ENCODE measurements around the gene MSI2. TPM values are rescaled to one million over a fixed set of nuclear protein-coding genes. Genes with fewer than 3 reads are reported as not detected.

MSI2 gene
- total and polyA plus RNA-seq, 2 donors (not counting 3 experiments of a cell fraction or from before 2014, with no cell fraction given), result 20.9 to 59.3 TPM

DNA sequence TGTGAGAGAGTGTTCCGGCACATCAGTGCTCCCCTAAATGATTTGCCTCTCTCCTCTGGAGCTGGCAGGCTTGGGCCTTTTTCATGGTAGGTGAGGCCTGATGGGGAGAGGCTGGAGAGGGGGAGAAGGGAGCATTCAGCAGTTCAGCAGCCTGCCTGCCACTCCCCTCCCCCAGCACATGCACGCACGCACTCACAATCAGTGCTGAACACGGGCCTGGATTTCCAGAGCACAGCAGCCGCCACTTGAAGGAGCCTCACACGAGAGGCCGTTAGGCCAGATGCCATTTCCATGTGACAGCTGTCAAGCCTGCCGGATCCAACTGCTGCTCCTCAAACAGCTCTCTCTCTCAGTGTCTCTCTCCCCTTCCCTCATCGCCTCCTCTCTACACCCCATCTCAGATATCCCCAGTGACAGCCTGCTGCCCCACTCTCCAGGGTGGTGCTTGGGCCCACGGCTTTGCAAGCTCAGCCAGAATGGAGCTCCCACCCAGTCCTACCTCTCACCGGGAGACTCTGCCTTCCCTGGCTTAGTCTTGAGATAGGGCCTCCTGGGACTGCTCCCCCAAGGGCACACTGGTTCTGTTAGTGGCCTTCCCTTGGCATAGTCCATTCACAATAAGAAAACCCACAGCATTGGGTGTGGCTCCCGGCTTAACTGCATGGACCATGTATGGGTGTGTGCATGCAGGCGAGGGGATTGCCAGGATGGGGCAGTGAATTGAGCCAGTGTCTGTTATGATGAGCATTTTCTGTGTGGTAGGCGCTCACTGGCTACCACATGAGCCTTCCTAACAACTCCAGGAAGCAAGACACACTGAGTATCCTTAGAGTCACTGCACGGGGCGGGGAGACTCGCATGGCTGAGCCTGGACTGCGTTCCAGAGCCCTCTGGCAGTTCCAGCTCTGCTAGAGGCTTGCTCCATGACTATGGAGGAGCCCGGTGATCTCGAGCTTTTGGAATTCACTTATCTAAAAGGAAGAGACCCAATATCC lies 262.6 kb downstream of the MSI2 start:
- no peak overlapping the region for H2AFZ ChIP-seq (ENCODE audit: low read depth, low read length)
- no peak overlapping the region for H3K4me2 ChIP-seq (ENCODE audit: insufficient read depth, low read length)
- no peaks in the 10 kb centered on the region for H3K79me2 ChIP-seq (ENCODE audit: control insufficient read depth, insufficient read depth, low read length)
- no peaks in the 10 kb centered on the region for H4K20me1 ChIP-seq (replicated peaks; ENCODE audit: control insufficient read depth, extremely low read depth, insufficient read depth, low read length)
- H3K9ac ChIP-seq (replicated peaks; ENCODE audit: extremely low read depth, insufficient read depth, low read length), result no peak overlapping the region
- H3K27ac ChIP-seq (ENCODE audit: insufficient read depth, low read depth, low read length), result no peak overlapping the region
- dilution Hi-C loops (cut with MboI; ENCODE audit: extremely low pct_ligation_motif_present, low sequenced_read_pairs), result no loop called here
- H3K36me3 ChIP-seq (ENCODE audit: control insufficient read depth in 2 of 2, extremely low read depth in 1 of 2, insufficient read depth in 2 of 2, low read length in 2 of 2), result no peaks in the 10 kb centered on the region
- no peaks in the 10 kb centered on the region for H3K27me3 ChIP-seq (ENCODE audit: control insufficient read depth in 2 of 2, insufficient read depth in 2 of 2, low read length in 2 of 2)
- no peak for DNase-seq (ENCODE audit: low read depth, low spot score)
- no peaks in the 10 kb centered on the region for H3K4me1 ChIP-seq (ENCODE audit: control insufficient read depth, extremely low read depth, insufficient read depth, low read length)
- intact Hi-C loops (cut with micrococcal nuclease), result no loop called here
- no peaks in the 10 kb centered on the region for H3K9me1 ChIP-seq (replicated peaks; ENCODE audit: control insufficient read depth, extremely low read depth, insufficient read depth, low read length)
- TF ChIP-seq, protein P1, sequence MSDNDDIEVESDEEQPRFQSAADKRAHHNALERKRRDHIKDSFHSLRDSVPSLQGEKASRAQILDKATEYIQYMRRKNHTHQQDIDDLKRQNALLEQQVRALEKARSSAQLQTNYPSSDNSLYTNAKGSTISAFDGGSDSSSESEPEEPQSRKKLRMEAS (IDR thresholded peaks at IDR 0.05; ENCODE audit: insufficient read depth, insufficient read length), result no peak
- no TSS peak for BruUV-seq (replicated peaks)
- ChIA-PET POLR2A (no interaction called here), CTCF (interaction anchor here (3.9 kb wide), 1 partner anchor 275 kb away, joined by 24 read pairs; no protein-coding TSS in a partner anchor)
- FAIRE-seq, result no peak
- no peak overlapping the region for H3K4me3 ChIP-seq (replicated peaks in 1 of 3; ENCODE audit: insufficient read depth in 1 of 3, low read depth in 1 of 3, low read length in 3 of 3)
- H3K9me3 ChIP-seq (replicated peaks; ENCODE audit: control insufficient read depth, insufficient read depth, low read length), result no peaks in the 10 kb centered on the region

DNA sequence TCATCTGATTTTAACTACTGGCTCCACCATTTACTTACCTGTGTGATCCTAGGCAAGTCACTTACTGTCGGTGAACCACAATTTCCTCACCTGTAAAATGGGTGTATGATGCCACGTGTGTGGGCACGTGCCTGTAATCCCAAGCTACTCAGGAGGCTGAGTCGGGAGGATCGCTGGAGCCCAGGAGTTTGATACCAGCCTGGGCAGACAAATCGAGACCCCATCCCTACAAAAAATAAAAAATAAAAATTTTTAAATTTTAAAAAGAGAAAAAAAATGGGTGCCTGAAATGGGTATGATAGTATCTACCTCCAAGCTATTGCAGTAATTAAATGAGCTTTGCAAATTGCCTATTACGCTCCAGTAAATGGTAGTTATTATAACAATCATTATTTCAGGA lies 263.5 kb downstream of the MSI2 start:
- H3K27me3 ChIP-seq (ENCODE audit: control insufficient read depth in 2 of 2, insufficient read depth in 2 of 2, low read length in 2 of 2), result no peaks in the 10 kb centered on the region
- no peak for TF ChIP-seq MYC (IDR thresholded peaks at IDR 0.05; ENCODE audit: low read depth, low read length)
- TF ChIP-seq POLR2AphosphoS5 (IDR thresholded peaks at IDR 0.05; ENCODE audit: insufficient read depth, low read depth, low read length), result no peak
- TF ChIP-seq, protein P2, sequence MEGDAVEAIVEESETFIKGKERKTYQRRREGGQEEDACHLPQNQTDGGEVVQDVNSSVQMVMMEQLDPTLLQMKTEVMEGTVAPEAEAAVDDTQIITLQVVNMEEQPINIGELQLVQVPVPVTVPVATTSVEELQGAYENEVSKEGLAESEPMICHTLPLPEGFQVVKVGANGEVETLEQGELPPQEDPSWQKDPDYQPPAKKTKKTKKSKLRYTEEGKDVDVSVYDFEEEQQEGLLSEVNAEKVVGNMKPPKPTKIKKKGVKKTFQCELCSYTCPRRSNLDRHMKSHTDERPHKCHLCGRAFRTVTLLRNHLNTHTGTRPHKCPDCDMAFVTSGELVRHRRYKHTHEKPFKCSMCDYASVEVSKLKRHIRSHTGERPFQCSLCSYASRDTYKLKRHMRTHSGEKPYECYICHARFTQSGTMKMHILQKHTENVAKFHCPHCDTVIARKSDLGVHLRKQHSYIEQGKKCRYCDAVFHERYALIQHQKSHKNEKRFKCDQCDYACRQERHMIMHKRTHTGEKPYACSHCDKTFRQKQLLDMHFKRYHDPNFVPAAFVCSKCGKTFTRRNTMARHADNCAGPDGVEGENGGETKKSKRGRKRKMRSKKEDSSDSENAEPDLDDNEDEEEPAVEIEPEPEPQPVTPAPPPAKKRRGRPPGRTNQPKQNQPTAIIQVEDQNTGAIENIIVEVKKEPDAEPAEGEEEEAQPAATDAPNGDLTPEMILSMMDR (IDR thresholded peaks at IDR 0.05; ENCODE audit: extremely low read depth in 1 of 2, insufficient read depth in 1 of 2, low read depth in 1 of 2, low read length in 2 of 2), result no peak
- no peak for TF ChIP-seq FOS (IDR thresholded peaks at IDR 0.05; ENCODE audit: borderline replicate concordance, insufficient read depth, low read length)
- no peak for TF ChIP-seq POLR2A (IDR thresholded peaks at IDR 0.05; ENCODE audit: low read depth, low read length)
- no peak for TF ChIP-seq EZH2 (IDR thresholded peaks at IDR 0.05; ENCODE audit: borderline replicate concordance, low read depth, low read length, severe bottlenecking)
- TF ChIP-seq JUN (IDR thresholded peaks at IDR 0.05; ENCODE audit: borderline replicate concordance, insufficient read depth, insufficient read length, low read depth), result no peak
- TF ChIP-seq GATA2 (IDR thresholded peaks at IDR 0.05; ENCODE audit: insufficient read depth, insufficient read length, low read depth, low read length), result no peak
- TF ChIP-seq, protein P1 (IDR thresholded peaks at IDR 0.05; ENCODE audit: insufficient read depth, insufficient read length), result no peak
- ChIA-PET POLR2A (no interaction called here), CTCF (interaction anchor here (3.9 kb wide), 1 partner anchor 276 kb away, joined by 24 read pairs; no protein-coding TSS in a partner anchor)
- no peak overlapping the region for H2AFZ ChIP-seq (ENCODE audit: low read depth, low read length)
- intact Hi-C loops (cut with micrococcal nuclease), result no loop called here
- no peaks in the 10 kb centered on the region for H3K9me3 ChIP-seq (replicated peaks; ENCODE audit: control insufficient read depth, insufficient read depth, low read length)
- dilution Hi-C loops (cut with MboI; ENCODE audit: extremely low pct_ligation_motif_present, low sequenced_read_pairs), result no loop called here
- H3K4me3 ChIP-seq (replicated peaks in 1 of 3; ENCODE audit: insufficient read depth in 1 of 3, low read depth in 1 of 3, low read length in 3 of 3), result no peak overlapping the region
- BruUV-seq (replicated peaks), result no TSS peak
- H3K9ac ChIP-seq (replicated peaks; ENCODE audit: extremely low read depth, insufficient read depth, low read length), result no peak overlapping the region
- H4K20me1 ChIP-seq (replicated peaks; ENCODE audit: control insufficient read depth, extremely low read depth, insufficient read depth, low read length), result no peaks in the 10 kb centered on the region
- no peaks in the 10 kb centered on the region for H3K9me1 ChIP-seq (replicated peaks; ENCODE audit: control insufficient read depth, extremely low read depth, insufficient read depth, low read length)
- no peaks in the 10 kb centered on the region for H3K79me2 ChIP-seq (ENCODE audit: control insufficient read depth, insufficient read depth, low read length)
- no peaks in the 10 kb centered on the region for H3K36me3 ChIP-seq (ENCODE audit: control insufficient read depth in 2 of 2, extremely low read depth in 1 of 2, insufficient read depth in 2 of 2, low read length in 2 of 2)
- DNase-seq (ENCODE audit: low read depth, low spot score) (no peak), FAIRE-seq (no peak)
- no peak overlapping the region for H3K4me2 ChIP-seq (ENCODE audit: insufficient read depth, low read length)
- H3K4me1 ChIP-seq (ENCODE audit: control insufficient read depth, extremely low read depth, insufficient read depth, low read length), result no peaks in the 10 kb centered on the region
- H3K27ac ChIP-seq (ENCODE audit: insufficient read depth, low read depth, low read length), result no peak overlapping the region

All from endothelial cell of umbilical vein (primary cell).